Muscle layer of duodenum (tissue), 2 donors: ENCODE measurements around the gene TESMIN.

Experiments used
- H3K27ac ChIP-seq: one replicate; pipeline ENCODE4 v1.7.0; 2013; ENCODE audit warnings: mild to moderate bottlenecking, low read length
- H3K27me3 ChIP-seq: one replicate; pipeline ENCODE4 v1.7.0; 2013; ENCODE audit warnings: low read depth, mild to moderate bottlenecking, control low read depth, low read length
- H3K36me3 ChIP-seq, 2 donors: one replicate each; pipeline ENCODE4 v1.7.0; 2013; ENCODE audit warnings: low read length in 2 of 2, control low read depth in 1 of 2, mild to moderate bottlenecking in 1 of 2; ENCODE audit not compliant: insufficient read depth in 2 of 2, control insufficient read depth in 1 of 2
- H3K4me1 ChIP-seq, 2 donors: one replicate each; pipeline ENCODE4 v1.7.0; 2013; ENCODE audit warnings: low read length in 2 of 2, mild to moderate bottlenecking in 2 of 2, control low read depth in 1 of 2, moderate library complexity in 1 of 2; ENCODE audit not compliant: insufficient read depth in 2 of 2, control insufficient read depth in 1 of 2
- H3K4me3 ChIP-seq, 2 donors: one replicate each; pipeline ENCODE4 v1.7.0; 2013; ENCODE audit warnings: low read length in 2 of 2, low read depth in 1 of 2, mild to moderate bottlenecking in 1 of 2
- H3K9me3 ChIP-seq, 2 donors: one replicate each; pipeline ENCODE4 v1.7.0; 2013; ENCODE audit warnings: low read length in 2 of 2, control low read depth in 1 of 2, mild to moderate bottlenecking in 1 of 2; ENCODE audit not compliant: control insufficient read depth in 1 of 2
- donor health status: healthy.

Gene TESMIN

DNA sequence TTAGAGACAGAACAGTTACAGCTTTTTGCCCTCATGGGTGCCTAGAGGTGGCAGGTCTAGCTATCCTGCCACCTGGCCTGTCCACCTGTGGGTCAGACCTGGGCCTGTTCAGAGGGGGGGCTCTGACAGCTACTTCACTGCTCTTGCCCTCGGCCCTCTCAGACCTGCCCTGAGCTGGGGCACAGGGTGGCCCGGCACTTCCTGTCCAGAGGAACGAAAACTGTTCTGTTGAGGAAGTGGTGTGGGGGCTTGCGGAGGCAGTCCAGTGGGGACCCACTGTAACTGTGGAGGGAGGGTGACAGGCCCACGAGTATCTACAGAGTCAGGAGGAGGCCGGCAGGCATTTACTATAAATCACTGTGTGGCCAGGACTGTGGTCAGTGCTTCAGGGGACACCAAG is 16.2 kb downstream of the TESMIN start:
- no peak overlapping the region for H3K4me3 ChIP-seq
- no peaks in the 10 kb centered on the region for H3K4me1 ChIP-seq
- H3K36me3 ChIP-seq, result no peaks in the 10 kb centered on the region
- no peaks in the 10 kb centered on the region for H3K9me3 ChIP-seq
- H3K27ac ChIP-seq, result no peak overlapping the region
- H3K27me3 ChIP-seq, result no peaks in the 10 kb centered on the region

DNA sequence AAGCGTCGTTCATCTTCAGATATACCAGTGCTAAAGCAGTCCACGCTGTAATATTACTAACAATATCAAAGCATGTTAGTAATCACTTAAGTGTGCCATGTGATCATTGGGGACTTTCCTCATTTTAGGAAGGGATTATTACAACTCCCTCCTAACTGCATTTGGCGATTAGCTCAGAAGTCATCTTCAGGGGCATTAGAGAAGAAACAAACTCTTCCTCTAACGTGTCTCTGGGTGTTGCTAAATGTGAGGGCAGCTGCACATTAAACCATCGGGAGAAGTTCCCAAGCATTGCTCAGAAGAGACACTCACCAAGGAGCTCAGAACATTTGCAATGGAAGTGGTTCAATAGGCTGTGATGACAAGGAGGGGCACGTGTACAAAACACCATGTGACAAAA is 17.2 kb downstream of the TESMIN start:
- no peak overlapping the region for H3K27ac ChIP-seq
- no peaks in the 10 kb centered on the region for H3K27me3 ChIP-seq
- no peaks in the 10 kb centered on the region for H3K9me3 ChIP-seq
- no peak overlapping the region for H3K4me3 ChIP-seq
- H3K36me3 ChIP-seq, result no peaks in the 10 kb centered on the region
- no peaks in the 10 kb centered on the region for H3K4me1 ChIP-seq

DNA sequence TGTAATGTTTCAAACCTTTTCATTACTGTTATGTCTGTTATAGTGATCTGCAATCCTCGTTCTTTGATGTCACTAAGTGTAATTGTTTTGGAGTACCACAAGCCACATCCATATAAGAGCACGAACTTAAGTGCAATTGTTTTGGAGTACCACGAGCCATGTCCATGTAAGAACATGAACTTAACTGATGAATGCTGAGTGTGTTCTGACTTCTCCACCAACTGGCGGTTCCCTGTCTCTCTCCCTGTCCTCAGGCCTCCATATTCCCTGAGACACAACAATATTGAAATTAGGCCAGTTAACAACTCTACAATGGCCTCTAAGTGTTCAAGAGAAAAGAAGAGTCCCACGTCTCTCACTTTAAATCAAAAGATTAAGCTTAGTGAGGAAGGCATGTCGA is 23.5 kb downstream of the TESMIN start:
- Histone ChIP-seq H3K27me3 (no peaks in the 10 kb centered on the region), H3K27ac (no peak overlapping the region), H3K36me3 (no peaks in the 10 kb centered on the region), H3K9me3 (no peaks in the 10 kb centered on the region), H3K4me1 (no peaks in the 10 kb centered on the region), H3K4me3 (no peak overlapping the region)

DNA sequence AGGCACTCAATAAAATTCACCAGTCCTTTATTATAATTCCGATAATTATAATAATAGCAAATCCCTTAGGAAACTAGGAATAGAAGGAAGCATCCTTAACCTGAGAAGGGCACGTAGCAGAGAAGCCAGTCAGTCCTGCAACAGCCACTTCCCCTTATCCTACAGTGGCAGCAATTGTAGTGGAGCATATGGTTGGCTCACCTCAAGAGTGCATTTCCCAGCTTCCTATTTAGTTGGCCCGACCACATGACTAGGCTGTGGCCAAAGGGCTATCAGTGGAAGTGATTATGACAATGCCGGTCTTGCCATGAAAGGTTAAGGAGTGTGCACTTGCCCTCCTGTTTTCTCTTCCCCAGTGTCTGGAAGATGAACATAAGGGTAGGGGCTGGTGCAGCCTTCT is 27.0 kb downstream of the TESMIN start:
- Histone ChIP-seq H3K27ac (no peak overlapping the region), H3K36me3 (no peaks in the 10 kb centered on the region), H3K4me3 (no peak overlapping the region), H3K4me1 (no peaks in the 10 kb centered on the region), H3K9me3 (peaks cover 2 to 9% of the 10 kb centered on the region in 2 donors), H3K27me3 (no peaks in the 10 kb centered on the region)

DNA sequence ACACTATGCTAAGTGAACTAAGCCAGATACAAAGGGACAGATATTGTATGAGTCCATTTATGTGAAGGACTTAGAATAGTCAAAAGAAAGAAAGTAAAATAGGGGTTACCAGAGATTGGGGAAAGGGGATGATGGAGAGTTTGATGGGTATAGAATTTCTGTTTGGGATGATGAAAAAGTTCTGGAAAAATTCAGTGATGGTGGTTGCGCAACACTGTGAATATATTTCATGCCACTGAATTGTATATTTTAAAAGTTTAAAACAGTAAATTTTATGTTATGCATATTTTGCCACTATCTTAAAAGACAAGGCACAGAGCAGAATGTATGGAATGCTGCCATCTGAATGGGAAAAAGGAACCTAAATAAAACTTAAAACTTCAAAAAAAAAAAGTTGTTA is 29.2 kb downstream of the TESMIN start:
- H3K4me3 ChIP-seq, result no peak overlapping the region
- H3K27ac ChIP-seq, result no peak overlapping the region
- peaks cover 4 to 15% of the 10 kb centered on the region in 2 donors for H3K9me3 ChIP-seq
- H3K36me3 ChIP-seq, result no peaks in the 10 kb centered on the region
- H3K27me3 ChIP-seq, result no peaks in the 10 kb centered on the region
- no peaks in the 10 kb centered on the region for H3K4me1 ChIP-seq

DNA sequence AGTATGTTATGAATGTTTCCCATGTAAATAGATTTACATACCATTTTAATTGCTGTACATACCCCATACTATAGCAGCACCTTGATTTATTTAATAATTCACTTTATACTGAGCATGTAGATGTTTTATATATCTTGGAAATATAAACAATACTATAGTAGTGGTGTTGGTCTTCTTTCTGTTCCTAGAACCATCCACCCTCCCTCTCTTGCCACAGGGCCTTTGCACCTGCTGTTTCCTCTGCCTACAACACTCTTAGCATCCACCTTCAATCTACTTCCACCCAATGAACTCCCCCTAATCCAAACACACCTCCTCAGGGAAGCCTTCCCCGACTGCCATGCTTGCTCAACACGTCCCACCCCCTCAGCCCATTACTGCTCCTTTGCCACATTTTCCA is 30.2 kb downstream of the TESMIN start:
- Histone ChIP-seq H3K27me3 (no peaks in the 10 kb centered on the region), H3K9me3 (peaks cover 4 to 15% of the 10 kb centered on the region in 2 donors), H3K27ac (no peak overlapping the region), H3K36me3 (no peaks in the 10 kb centered on the region), H3K4me1 (no peaks in the 10 kb centered on the region), H3K4me3 (no peak overlapping the region)

DNA sequence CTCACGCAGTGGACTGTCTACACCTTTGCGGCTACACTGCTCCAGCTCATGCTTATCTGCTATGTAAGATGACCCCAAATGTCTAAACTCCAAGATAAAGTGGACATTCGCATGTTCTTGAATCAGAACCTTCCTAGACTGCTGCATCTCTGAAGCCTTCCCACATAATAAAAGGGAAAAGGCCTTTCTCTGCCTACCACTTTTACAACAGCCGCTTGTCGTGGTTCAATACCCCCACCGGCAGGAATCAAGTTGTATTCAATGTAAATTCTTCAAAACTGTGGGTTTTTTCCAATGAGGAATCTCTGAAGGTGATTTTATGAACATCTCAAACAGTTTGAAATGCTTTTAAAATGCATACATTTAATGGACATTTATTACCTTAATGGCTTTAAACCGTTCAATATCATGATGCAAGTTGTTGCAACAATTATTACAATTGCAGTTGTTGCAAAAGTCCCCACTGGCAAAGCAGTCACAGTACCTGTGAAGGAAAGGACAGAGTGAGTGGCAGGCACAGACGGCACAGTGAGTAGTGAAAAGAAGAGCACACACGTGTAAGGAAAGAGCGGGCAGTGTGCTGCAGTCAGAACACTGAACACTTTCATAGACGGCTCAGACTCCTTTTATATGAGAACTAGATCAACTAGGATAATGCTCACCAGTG is 35.7 kb downstream of the TESMIN start:
- Histone ChIP-seq H3K36me3 (no peaks in the 10 kb centered on the region), H3K27ac (no peak overlapping the region), H3K9me3 (peaks cover 4 to 15% of the 10 kb centered on the region in 2 donors), H3K4me3 (no peak overlapping the region), H3K27me3 (no peaks in the 10 kb centered on the region), H3K4me1 (no peaks in the 10 kb centered on the region)

DNA sequence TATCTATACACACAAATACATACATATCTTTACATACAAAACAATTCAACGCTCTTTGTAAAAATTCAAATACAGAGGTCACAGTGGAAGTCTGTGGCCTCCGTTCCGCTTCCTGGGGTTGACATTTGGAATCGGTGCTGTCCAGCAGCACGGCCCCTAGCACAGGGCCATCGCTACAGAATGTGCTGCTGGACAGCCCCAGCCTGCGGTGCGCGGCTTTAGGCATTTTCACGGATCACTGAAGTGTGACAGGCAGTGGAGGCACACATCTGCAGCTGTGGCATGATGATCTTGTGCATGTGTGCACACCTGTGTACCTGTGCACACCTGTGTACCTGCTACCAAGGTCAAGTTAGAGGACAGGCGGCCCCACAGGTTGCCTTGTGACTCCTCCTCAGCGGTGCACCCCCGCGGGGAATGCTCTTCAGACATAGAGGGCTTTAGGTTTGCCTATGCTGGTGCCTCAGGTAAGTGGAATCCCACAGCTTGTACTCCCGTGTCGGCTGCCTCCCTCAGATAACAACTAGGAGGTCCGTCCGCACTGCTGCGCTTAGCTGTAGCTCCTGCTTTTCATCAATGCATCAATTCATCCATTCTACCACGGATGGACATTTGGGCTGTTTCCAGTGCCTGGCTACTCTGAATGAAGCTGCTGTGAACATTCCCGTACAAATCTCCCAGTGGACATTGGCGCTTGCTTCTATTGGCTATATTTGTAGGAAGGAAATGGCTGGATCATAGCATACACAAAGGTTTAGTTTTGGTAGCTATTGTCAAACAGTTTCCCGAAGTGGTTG is 37.1 kb downstream of the TESMIN start:
- no peaks in the 10 kb centered on the region for H3K36me3 ChIP-seq
- H3K27me3 ChIP-seq, result no peaks in the 10 kb centered on the region
- H3K4me3 ChIP-seq, result no peak overlapping the region
- no peak overlapping the region for H3K27ac ChIP-seq
- no peaks in the 10 kb centered on the region for H3K4me1 ChIP-seq
- peaks cover 2 to 6% of the 10 kb centered on the region in 2 donors for H3K9me3 ChIP-seq

DNA sequence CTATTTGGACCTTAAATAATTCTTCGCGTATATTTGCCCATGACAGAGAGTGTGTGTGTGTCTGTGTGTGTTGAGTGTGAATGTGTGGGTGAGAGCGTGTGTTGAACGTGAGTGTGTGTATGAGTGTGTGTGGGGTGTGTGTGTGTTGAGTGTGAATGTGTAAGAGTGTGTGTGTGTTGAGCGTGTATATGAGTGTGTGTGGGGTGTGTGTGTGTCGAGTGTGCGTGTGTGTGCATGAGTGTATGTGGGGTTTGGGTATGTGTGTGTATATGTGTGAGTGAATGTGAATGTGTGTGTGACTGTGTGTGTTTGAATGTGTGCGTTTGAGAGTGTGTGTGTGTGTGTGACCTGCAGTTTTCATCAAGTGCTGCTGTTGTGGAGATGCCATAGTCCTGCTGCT is 40.2 kb downstream of the TESMIN start:
- H3K27ac ChIP-seq, result no peak overlapping the region
- H3K27me3 ChIP-seq, result no peaks in the 10 kb centered on the region
- no peaks in the 10 kb centered on the region for H3K9me3 ChIP-seq
- no peaks in the 10 kb centered on the region for H3K4me1 ChIP-seq
- H3K4me3 ChIP-seq, result no peak overlapping the region
- H3K36me3 ChIP-seq, result no peaks in the 10 kb centered on the region

DNA sequence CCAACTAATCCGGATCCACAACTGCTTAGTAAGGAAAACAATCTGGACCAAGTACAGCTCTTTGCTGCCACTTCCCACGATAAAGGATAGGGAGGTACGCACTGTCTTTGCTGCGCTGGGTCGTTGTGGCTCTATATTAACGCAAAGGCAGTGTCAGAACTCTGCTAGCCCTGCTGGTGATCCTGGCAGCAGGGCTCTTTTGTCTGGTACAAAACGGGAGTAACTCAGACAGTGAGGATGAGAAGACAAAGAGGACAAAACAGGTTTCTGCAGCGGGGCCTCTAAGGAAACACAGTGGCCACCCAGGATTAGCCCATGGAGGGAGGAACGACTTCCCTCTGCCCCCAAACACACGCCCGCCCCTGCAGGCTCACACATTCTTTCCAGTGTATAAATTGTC is 40.9 kb downstream of the TESMIN start:
- H3K27me3 ChIP-seq, result no peaks in the 10 kb centered on the region
- H3K36me3 ChIP-seq, result no peaks in the 10 kb centered on the region
- H3K4me3 ChIP-seq, result no peak overlapping the region
- H3K27ac ChIP-seq, result no peak overlapping the region
- H3K4me1 ChIP-seq, result no peaks in the 10 kb centered on the region
- no peaks in the 10 kb centered on the region for H3K9me3 ChIP-seq

DNA sequence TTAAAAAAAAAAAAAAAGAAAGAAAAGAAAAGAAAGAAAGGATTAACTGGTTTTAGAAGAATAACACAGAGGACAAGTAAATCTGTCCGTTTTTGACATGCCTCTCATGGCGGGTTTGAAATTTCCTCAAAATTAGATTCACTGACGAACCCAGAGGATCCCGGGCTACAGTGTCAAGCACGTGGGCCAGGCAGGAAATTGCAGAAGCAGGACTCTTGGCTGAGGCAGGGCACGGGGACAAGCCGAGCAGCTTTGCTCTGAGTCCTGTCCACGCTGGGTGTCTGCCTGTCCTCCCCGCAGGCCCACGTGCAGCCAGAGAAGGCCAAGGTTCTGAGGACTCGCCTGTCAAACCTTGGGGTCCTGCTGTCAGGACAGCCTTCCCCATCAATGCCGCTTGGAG is 42.3 kb downstream of the TESMIN start:
- Histone ChIP-seq H3K9me3 (no peaks in the 10 kb centered on the region), H3K4me1 (no peaks in the 10 kb centered on the region), H3K4me3 (no peak overlapping the region), H3K36me3 (no peaks in the 10 kb centered on the region), H3K27me3 (no peaks in the 10 kb centered on the region), H3K27ac (no peak overlapping the region)

DNA sequence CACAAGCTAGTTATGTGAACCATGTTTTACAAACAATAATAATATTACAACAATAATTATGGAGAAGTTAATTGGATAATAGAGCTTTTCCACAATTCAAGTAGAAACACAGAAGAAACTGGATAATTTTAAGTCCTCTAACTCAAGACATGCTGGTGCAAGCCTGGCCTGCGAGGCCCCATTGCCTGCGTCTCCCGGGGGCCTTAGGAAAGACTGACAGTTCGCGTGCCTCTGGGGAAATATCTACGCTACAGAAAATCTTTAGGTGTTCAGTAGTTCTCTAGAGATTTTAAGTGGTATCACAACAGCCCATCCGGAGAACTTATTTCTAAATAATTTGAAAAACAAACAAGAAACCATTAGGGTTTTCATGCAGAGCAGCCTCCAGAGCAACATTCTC is 43.8 kb downstream of the TESMIN start:
- no peak overlapping the region for H3K4me3 ChIP-seq
- peaks cover 4% of the 10 kb centered on the region for H3K27me3 ChIP-seq
- no peaks in the 10 kb centered on the region for H3K4me1 ChIP-seq
- no peak overlapping the region for H3K27ac ChIP-seq
- H3K36me3 ChIP-seq, result no peaks in the 10 kb centered on the region
- no peaks in the 10 kb centered on the region for H3K9me3 ChIP-seq
